Ectodermal cell (in vitro differentiated cells): ENCODE data around the gene RAB11FIP4.

Source experiments
- H3K27ac ChIP-seq: 2 replicates; pipeline ENCODE4 v1.7.0; 2013; ENCODE audit warnings: mild to moderate bottlenecking, low read depth, low read length; ENCODE audit not compliant: insufficient read depth, poor library complexity, severe bottlenecking
- H3K27me3 ChIP-seq: 2 replicates; pipeline ENCODE4 v1.7.0; 2013; ENCODE audit warnings: mild to moderate bottlenecking, low read length; ENCODE audit not compliant: insufficient read depth, control insufficient read depth, poor library complexity, severe bottlenecking
- H3K36me3 ChIP-seq: one replicate; pipeline ENCODE4 v1.7.0; 2013; ENCODE audit warnings: low read length; ENCODE audit not compliant: control insufficient read depth, insufficient read depth
- H3K4me1 ChIP-seq: one replicate; pipeline ENCODE4 v1.7.0; 2013; ENCODE audit warnings: low read length; ENCODE audit not compliant: control insufficient read depth, insufficient read depth
- H3K4me3 ChIP-seq: 2 replicates; pipeline ENCODE4 v1.7.0; 2013; ENCODE audit warnings: low read depth, low read length, control low read depth; ENCODE audit not compliant: insufficient read depth
- H3K9me3 ChIP-seq: 2 replicates; pipeline ENCODE4 v1.7.0; 2013; ENCODE audit warnings: mild to moderate bottlenecking, low read length, moderate library complexity; ENCODE audit not compliant: control insufficient read depth
- WGBS, 2 experiments: methylation state at CpG; one replicate each; pipeline ENCODE4 v1.1.7; 2013; ENCODE audit warnings: missing lambda C conversion rate in 2 of 2; 5-methylcytosine and 5-hydroxymethylcytosine counted together

The RAB11FIP4 gene

GRCh38 chr17:31481783-31482081 is 90.3 kb downstream of the RAB11FIP4 start:
- H3K27ac ChIP-seq, result no peak overlapping the region
- H3K4me3 ChIP-seq, result no peak overlapping the region
- no peaks in the 10 kb centered on the region for H3K4me1 ChIP-seq
- no peaks in the 10 kb centered on the region for H3K9me3 ChIP-seq
- 91 to 95% methylated on average over 4 of the region's 4 CpGs for WGBS, 2 experiments
- peaks cover 2% of the 10 kb centered on the region for H3K27me3 ChIP-seq
- no peaks in the 10 kb centered on the region for H3K36me3 ChIP-seq

DNA sequence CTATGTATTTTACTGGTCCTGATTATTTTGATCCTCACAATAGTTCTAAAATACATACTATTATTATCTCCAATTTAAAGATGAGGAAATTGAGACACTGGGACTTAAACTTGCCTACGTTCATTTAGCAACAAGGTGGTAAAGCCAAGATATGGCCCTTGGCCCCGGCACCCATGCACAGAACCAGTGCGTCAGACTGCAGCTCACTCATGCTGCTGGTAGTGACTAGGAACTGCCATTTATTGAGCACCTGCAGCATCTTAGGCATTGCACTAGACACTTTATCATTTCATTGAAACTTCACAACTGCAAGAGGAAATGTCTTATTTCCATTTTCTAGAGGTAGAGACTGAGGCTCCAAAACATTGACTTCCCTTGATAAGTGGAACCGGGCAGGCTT is 93.3 kb downstream of the RAB11FIP4 start:
- H3K36me3 ChIP-seq, result no peaks in the 10 kb centered on the region
- H3K9me3 ChIP-seq, result no peaks in the 10 kb centered on the region
- H3K27me3 ChIP-seq, result peaks cover 32% of the 10 kb centered on the region
- peaks cover 11% of the 10 kb centered on the region for H3K4me1 ChIP-seq
- H3K27ac ChIP-seq, result no peak overlapping the region
- H3K4me3 ChIP-seq, result no peak overlapping the region
- 94 to 96% methylated on average over 4 of the region's 4 CpGs for WGBS, 2 experiments

- no peaks in the 10 kb centered on the region for H3K9me3 ChIP-seq
- peaks cover 39% of the 10 kb centered on the region for H3K27me3 ChIP-seq
- no peak overlapping the region for H3K4me3 ChIP-seq
- H3K36me3 ChIP-seq, result no peaks in the 10 kb centered on the region
- 91 to 92% methylated on average over 9 of the region's 9 CpGs for WGBS, 2 experiments
- H3K4me1 ChIP-seq, result peaks cover 15% of the 10 kb centered on the region
- no peak overlapping the region for H3K27ac ChIP-seq
Observed at GRCh38 chr17:31486351-31487062, 95.0 kb downstream of the RAB11FIP4 start.

- Histone ChIP-seq H3K36me3 (no peaks in the 10 kb centered on the region), H3K27me3 (peaks cover 39% of the 10 kb centered on the region), H3K9me3 (no peaks in the 10 kb centered on the region), H3K4me3 (peak overlapping the region; percentile 42), H3K4me1 (peaks cover 15% of the 10 kb centered on the region), H3K27ac (no peak overlapping the region)
- WGBS, 2 experiments, result 36 to 37% methylated on average over 17 of the region's 17 CpGs
Observed at GRCh38 chr17:31487063-31487647, 95.7 kb downstream of the RAB11FIP4 start.

- no peaks in the 10 kb centered on the region for H3K36me3 ChIP-seq
- H3K4me1 ChIP-seq, result peaks cover 15% of the 10 kb centered on the region
- H3K4me3 ChIP-seq, result peak overlapping the region; percentile 42
- WGBS, 2 experiments, result 0% methylated on average over 83 of the region's 83 CpGs
- no peaks in the 10 kb centered on the region for H3K9me3 ChIP-seq
- no peak overlapping the region for H3K27ac ChIP-seq
- peaks cover 39% of the 10 kb centered on the region for H3K27me3 ChIP-seq
Observed at GRCh38 chr17:31487648-31488263, 96.3 kb downstream of the RAB11FIP4 start.

GRCh38 chr17:31488264-31488981 is 96.9 kb downstream of the RAB11FIP4 start:
- peak overlapping the region; percentile 42 for H3K4me3 ChIP-seq
- H3K9me3 ChIP-seq, result no peaks in the 10 kb centered on the region
- peaks cover 15% of the 10 kb centered on the region for H3K4me1 ChIP-seq
- no peaks in the 10 kb centered on the region for H3K36me3 ChIP-seq
- WGBS, 2 experiments, result 2 to 3% methylated on average over 62 of the region's 62 CpGs
- H3K27me3 ChIP-seq, result peaks cover 39% of the 10 kb centered on the region
- H3K27ac ChIP-seq, result no peak overlapping the region

- Histone ChIP-seq H3K27ac (no peak overlapping the region), H3K9me3 (no peaks in the 10 kb centered on the region), H3K4me3 (peak overlapping the region; percentile 42), H3K27me3 (peaks cover 39% of the 10 kb centered on the region), H3K4me1 (peaks cover 15% of the 10 kb centered on the region), H3K36me3 (no peaks in the 10 kb centered on the region)
- WGBS, 2 experiments, result 13 to 25% methylated on average over 4 of the region's 4 CpGs
Observed at GRCh38 chr17:31488982-31489294, 97.5 kb downstream of the RAB11FIP4 start.

- no peaks in the 10 kb centered on the region for H3K36me3 ChIP-seq
- H3K27ac ChIP-seq, result no peak overlapping the region
- 34 to 41% methylated on average over 16 of the region's 16 CpGs for WGBS, 2 experiments
- H3K4me3 ChIP-seq, result peak overlapping the region; percentile 42
- no peaks in the 10 kb centered on the region for H3K9me3 ChIP-seq
- peaks cover 39% of the 10 kb centered on the region for H3K27me3 ChIP-seq
- peaks cover 15% of the 10 kb centered on the region for H3K4me1 ChIP-seq
Observed at GRCh38 chr17:31489295-31490018, 98.0 kb downstream of the RAB11FIP4 start.

DNA sequence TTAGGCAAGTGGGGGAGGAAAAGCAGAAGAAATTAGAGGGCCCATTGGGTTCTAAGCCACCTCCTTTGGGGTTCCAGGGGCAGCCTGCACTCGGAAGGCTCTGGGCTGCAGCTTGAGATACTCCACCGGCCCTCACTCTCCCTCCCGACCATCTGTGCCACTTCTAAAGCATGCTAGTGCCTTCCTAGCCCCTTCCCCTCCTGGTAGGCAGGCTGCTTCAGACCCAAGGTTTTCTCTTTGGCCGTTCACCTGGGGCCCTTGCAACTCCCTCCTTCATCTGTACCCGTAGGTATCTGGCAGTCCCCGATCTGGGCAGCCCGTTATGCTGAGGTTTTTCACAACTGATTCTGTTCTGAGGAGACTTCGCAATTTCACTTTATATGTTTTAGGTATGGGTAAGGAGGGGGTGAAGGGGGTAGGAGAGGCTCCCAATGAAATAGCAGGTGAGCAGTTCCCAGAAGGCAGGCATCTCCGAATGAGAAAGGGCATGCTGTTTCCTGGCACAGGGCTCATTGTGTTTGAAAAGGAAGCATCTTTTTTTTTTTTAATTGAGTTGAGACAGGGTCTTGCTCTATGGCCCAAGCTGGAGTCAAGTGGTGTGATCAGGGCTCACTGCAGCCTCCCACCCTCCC is 98.7 kb downstream of the RAB11FIP4 start:
- Histone ChIP-seq H3K36me3 (no peaks in the 10 kb centered on the region), H3K4me3 (peak overlapping the region; percentile 19), H3K4me1 (peaks cover 15% of the 10 kb centered on the region), H3K27me3 (peaks cover 39% of the 10 kb centered on the region), H3K27ac (no peak overlapping the region), H3K9me3 (no peaks in the 10 kb centered on the region)
- 57 to 61% methylated on average over 9 of the region's 9 CpGs for WGBS, 2 experiments
